ENCODE results near the gene CHST6.

The CHST6 gene

DNA sequence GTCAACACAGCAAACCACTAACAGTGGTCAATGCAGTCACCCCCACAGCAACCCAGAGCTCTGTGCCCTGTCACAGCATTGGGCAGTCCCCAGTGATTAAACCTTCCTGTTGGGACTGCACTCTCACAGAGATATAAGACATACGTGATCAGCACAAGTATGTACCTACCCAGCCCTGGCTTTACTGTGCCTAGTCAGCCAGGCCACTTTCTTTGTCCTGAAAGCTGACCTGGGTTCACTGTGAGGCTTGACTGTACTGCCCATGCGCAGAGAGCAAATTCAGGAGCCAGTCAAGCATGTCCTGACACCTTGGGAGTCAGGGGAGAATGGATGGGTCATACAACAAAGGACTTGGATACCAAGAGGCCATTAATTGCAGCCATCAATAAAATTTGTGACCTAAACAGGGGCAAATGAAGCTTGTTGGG lies 19.8 kb downstream of the CHST6 start:
- TF ChIP-seq FOXP2 (optimal IDR thresholded peaks at IDR 0.05; ENCODE audit: borderline replicate concordance, extremely low read depth, extremely low read length, insufficient read depth) (no peak), SIN3A (IDR thresholded peaks at IDR 0.05; ENCODE audit: borderline replicate concordance, insufficient read depth, low read length) (no peak), REST (IDR thresholded peaks at IDR 0.05; ENCODE audit: insufficient read depth in 1 of 2, low read depth in 2 of 2, low read length in 2 of 2) (no peak), TAF1 (IDR thresholded peaks at IDR 0.05; ENCODE audit: borderline replicate concordance, insufficient read depth, low read length) (no peak), POLR2AphosphoS5 (IDR thresholded peaks at IDR 0.05; ENCODE audit: low read depth, low read length) (no peak)

DNA sequence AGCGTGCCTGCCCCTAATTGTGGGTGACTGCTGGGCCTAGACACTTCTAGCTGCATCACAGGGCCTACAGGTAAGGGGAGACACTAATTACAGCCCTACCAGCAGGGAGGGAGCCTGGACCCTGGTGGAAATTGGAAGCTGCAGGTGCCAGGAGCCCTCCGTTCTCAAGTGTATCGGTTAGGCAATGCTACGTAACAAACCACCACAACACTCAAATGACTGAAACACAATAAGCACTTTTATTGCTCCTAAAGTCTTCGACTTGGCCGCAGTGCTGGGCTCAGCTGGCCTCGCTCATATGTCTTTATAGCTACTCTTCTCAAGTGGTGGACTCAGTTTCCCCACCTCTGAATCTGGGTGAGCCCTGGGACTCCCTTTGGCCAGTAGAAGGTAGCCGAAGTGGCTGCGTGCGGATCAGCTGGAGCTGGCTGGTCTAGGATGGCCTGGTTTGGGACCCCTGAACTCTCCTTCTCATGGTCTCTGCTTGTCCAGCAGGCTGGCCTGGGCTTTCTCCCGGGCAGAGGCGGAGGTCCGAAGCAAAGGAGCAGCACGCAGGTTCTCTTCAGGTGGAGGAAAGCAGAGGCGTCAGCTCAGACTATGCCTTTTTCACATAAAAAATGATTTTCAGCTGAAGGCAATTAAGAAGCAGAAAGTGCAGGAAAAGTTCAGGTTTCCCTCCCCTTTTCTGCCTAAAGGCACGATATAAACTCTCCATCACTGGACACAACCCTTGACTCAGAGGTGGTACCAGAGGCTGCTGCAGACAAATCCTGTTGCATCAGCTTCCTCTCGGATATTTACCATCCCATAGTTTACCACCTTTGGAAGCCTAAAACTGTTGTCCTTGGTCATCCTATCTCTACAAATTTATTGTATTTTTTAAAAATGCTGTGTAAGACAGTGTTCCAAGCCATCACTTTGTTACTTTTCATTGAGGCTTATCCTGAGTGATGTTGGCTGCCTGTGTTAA lies 22.0 kb downstream of the CHST6 start:
- no peak for TF ChIP-seq TAF1 (IDR thresholded peaks at IDR 0.05; ENCODE audit: borderline replicate concordance, insufficient read depth, low read length)
- no peak for TF ChIP-seq FOXP2 (optimal IDR thresholded peaks at IDR 0.05; ENCODE audit: borderline replicate concordance, extremely low read depth, extremely low read length, insufficient read depth)
- no peak for TF ChIP-seq SIN3A (IDR thresholded peaks at IDR 0.05; ENCODE audit: borderline replicate concordance, insufficient read depth, low read length)
- TF ChIP-seq POLR2AphosphoS5 (IDR thresholded peaks at IDR 0.05; ENCODE audit: low read depth, low read length), result no peak
- no peak for TF ChIP-seq REST (IDR thresholded peaks at IDR 0.05; ENCODE audit: insufficient read depth in 1 of 2, low read depth in 2 of 2, low read length in 2 of 2)

DNA sequence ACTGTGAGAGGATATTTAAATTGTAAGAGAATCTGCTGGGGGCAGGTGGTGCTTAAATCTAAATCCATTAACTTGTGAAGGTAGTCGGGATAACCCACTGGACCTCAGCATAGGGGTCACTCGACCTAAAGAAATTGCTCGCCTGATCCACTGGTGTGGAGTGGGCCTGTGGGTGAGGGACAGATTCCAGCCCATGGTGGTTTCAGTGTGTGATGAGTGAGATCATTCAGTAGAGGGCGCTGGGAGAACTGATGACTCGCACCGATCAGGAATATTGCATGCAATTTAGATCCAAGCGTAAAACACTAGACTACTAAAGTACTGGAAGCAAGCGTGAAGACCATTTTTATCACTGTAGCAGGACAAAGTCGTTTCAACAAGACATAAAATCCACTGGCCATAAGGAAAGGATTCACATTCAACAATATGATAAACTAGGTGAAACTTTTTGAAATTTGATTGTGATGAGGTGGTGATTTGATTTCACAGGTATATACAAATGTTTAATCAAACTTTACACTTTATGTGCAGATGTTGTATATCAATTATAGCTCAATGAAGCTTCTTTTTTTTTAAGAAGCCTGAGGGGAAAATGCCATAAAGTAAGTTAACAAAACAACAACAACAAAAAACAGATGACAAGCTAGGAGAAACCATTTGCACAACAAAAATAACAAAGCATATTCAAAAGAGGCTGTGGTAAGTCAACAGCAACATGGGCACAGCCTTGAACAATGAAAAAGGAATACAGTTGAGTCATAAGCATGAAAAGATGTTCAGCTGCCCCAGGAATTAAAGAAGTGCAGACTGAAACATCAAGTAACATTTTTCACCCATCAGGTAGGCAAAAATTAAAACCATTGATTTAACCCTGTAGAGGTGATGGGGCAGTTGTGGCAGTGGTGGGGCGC lies 23.3 kb downstream of the CHST6 start:
- TF ChIP-seq TAF1 (IDR thresholded peaks at IDR 0.05; ENCODE audit: borderline replicate concordance, insufficient read depth, low read length) (no peak), REST (IDR thresholded peaks at IDR 0.05; ENCODE audit: insufficient read depth in 1 of 2, low read depth in 2 of 2, low read length in 2 of 2) (no peak), SIN3A (IDR thresholded peaks at IDR 0.05; ENCODE audit: borderline replicate concordance, insufficient read depth, low read length) (no peak), POLR2AphosphoS5 (IDR thresholded peaks at IDR 0.05; ENCODE audit: low read depth, low read length) (no peak), FOXP2 (optimal IDR thresholded peaks at IDR 0.05; ENCODE audit: borderline replicate concordance, extremely low read depth, extremely low read length, insufficient read depth) (no peak)

DNA sequence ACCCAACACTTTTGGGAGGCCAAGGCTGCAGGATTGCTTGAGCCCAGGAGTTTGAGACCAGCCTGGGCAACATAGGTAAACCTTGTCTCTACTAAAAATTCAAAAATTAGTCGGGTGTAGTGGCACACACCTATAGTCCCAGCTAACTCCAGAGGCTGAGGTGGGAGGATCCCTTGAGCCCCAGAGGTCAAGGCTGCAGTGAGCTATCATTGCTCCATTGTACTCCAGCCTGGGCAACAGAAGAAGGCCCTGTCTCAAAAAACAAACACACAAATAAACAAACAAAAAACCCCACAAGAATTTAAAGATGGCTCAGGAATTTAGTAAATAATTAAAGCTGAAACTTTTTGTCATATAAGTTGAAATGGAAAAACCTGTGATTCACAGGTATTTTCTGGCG lies 28.5 kb downstream of the CHST6 start:
- TF ChIP-seq POLR2AphosphoS5 (IDR thresholded peaks at IDR 0.05; ENCODE audit: low read depth, low read length), result no peak
- no peak for TF ChIP-seq SIN3A (IDR thresholded peaks at IDR 0.05; ENCODE audit: borderline replicate concordance, insufficient read depth, low read length)

GRCh38 chr16:75464122-75464918 lies 30.9 kb downstream of the CHST6 start, which contains the start of gene TMEM170A:
Gene TMEM170A, minus strand, starts transcription at chr16:75464689. Its CDS starts 89 bp downstream, at chr16:75464600.
- TF ChIP-seq TAF1 (IDR thresholded peaks at IDR 0.05; ENCODE audit: borderline replicate concordance, insufficient read depth, low read length), result no peak
- TF ChIP-seq SIN3A (IDR thresholded peaks at IDR 0.05; ENCODE audit: borderline replicate concordance, insufficient read depth, low read length), result no peak
- 0 out of 4 replicates have a peak, but pooled peaks of 1 of the 2 experiments have one; percentile 15 for TF ChIP-seq REST (IDR thresholded peaks at IDR 0.05; ENCODE audit: insufficient read depth in 1 of 2, low read depth in 2 of 2, low read length in 2 of 2)
- peak; percentile 94 for TF ChIP-seq POLR2AphosphoS5 (IDR thresholded peaks at IDR 0.05; ENCODE audit: low read depth, low read length)
- peak; percentile 90 for TF ChIP-seq FOXP2 (optimal IDR thresholded peaks at IDR 0.05; ENCODE audit: borderline replicate concordance, extremely low read depth, extremely low read length, insufficient read depth)

Measured in PFSK-1 (cell line).